MM.1S (cell line): ENCODE results near the gene OPRL1.

ENCODE experiments used
- CTCF ChIP-seq: fragments of 300-600 bp; sonication (generic); IDR thresholded peaks from 2 replicates; pipeline ENCODE4 v1.5.1; 2016; ENCODE audit warnings: antibody characterized with exemption, low read length, mixed read lengths
- EZH2 ChIP-seq: fragments of 300-600 bp; sonication (generic); optimal IDR thresholded peaks from 2 replicates; pipeline ENCODE3; 2017; ENCODE audit warnings: low read depth, mild to moderate bottlenecking, antibody characterized with exemption, low read length, mixed read lengths
- EZH2phosphoT487 ChIP-seq: fragments of 300-600 bp; sonication (generic); IDR thresholded peaks from 2 replicates; pipeline ENCODE4 v1.6.1; 2018; ENCODE audit warnings: antibody characterized with exemption, low read length

DNA sequence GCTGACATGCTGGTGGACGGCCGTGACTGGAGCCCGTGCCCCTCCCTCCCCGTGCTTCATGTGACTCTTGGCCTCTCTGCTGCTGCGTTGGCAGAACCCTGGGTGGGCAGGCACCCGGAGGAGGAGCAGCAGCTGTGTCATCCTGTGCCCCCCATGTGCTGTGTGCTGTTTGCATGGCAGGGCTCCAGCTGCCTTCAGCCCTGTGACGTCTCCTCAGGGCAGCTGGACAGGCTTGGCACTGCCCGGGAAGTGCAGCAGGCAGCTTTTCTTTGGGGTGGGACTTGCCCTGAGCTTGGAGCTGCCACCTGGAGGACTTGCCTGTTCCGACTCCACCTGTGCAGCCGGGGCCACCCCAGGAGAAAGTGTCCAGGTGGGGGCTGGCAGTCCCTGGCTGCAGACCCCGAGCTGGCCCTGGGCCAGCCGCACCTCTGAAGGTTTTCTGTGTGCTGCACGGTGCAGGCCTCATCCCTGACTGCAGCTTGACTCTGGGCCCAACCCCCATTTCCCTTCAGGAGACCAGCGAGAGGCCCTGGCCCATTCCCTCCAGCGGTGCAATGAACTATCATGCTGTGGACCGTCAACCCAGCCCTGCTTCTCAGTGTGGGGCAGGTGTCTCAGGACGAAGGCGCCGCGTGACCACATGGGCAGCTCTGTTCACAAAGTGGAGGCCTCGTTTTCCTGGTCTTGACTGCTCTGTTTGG, 19.4 kb downstream of the OPRL1 start:
- TF ChIP-seq CTCF (no peak), EZH2 (no peak), EZH2phosphoT487 (no peak)
